OCI-LY1 (cell line): Measurements from ENCODE around the gene LDLRAD4.

Experiments
- H2AFZ ChIP-seq: fragments of 200-600 bp; sonication (generic), shearing (Covaris generic); 2 replicates; pipeline ENCODE4 v1.6.0; 2014; ENCODE audit warnings: antibody characterized with exemption, mild to moderate bottlenecking, low read length
- H3F3A ChIP-seq: fragments of 200-600 bp; sonication (generic), shearing (Covaris generic); 2 replicates; pipeline ENCODE4 v1.6.0; 2014; ENCODE audit warnings: mild to moderate bottlenecking, antibody characterized with exemption, low read length, moderate library complexity; ENCODE audit not compliant: insufficient read depth
- H3K27ac ChIP-seq: fragments of 200-600 bp; sonication (generic); 2 replicates; pipeline ENCODE4 v1.5.1; 2014; ENCODE audit warnings: low read length, mixed run types, mild to moderate bottlenecking, low read depth; ENCODE audit not compliant: poor library complexity, severe bottlenecking
- H3K27me3 ChIP-seq: fragments of 200-600 bp; sonication (generic); 2 replicates; pipeline ENCODE4 v1.6.0; 2014; ENCODE audit warnings: antibody characterized with exemption, mild to moderate bottlenecking, low read length, moderate library complexity; ENCODE audit not compliant: insufficient read depth
- H3K36me3 ChIP-seq: fragments of 200-600 bp; sonication (generic); 2 replicates; pipeline ENCODE4 v1.6.1; 2014; ENCODE audit warnings: mild to moderate bottlenecking, antibody characterized with exemption, low read length, moderate library complexity, mixed read lengths; ENCODE audit not compliant: insufficient read depth
- H3K4me1 ChIP-seq: fragments of 200-600 bp; sonication (generic); 2 replicates; pipeline ENCODE4 v1.5.1; 2014; ENCODE audit warnings: mild to moderate bottlenecking, low read length, moderate library complexity; ENCODE audit not compliant: insufficient read depth, severe bottlenecking
- H3K4me2 ChIP-seq: fragments of 200-600 bp; sonication (generic), shearing (Covaris generic); 2 replicates; pipeline ENCODE4 v1.6.1; 2014; ENCODE audit warnings: low read length
- H3K4me3 ChIP-seq: fragments of 200-600 bp; sonication (generic); 2 replicates; pipeline ENCODE4 v1.5.1; 2014; ENCODE audit warnings: low read length, low read depth, mild to moderate bottlenecking, mixed read lengths; ENCODE audit not compliant: poor library complexity, severe bottlenecking
- H3K79me2 ChIP-seq: fragments of 200-600 bp; shearing (Covaris generic); 2 replicates; pipeline ENCODE4 v1.6.1; 2016; ENCODE audit warnings: mixed run types, low read length, mixed read lengths; ENCODE audit not compliant: insufficient read depth
- H3K9ac ChIP-seq: fragments of 200-600 bp; sonication (generic), shearing (Covaris generic); 2 replicates; pipeline ENCODE4 v1.6.1; 2014; ENCODE audit warnings: mild to moderate bottlenecking, low read length, mixed read lengths
- H3K9me2 ChIP-seq: fragments of 200-600 bp; sonication (generic), shearing (Covaris generic); 2 replicates; pipeline ENCODE4 v1.6.1; 2014; ENCODE audit warnings: low read depth, mild to moderate bottlenecking, low read length, mixed read lengths
- H3K9me3 ChIP-seq: fragments of 200-600 bp; shearing (Covaris generic); 2 replicates; pipeline ENCODE4 v1.6.1; 2014; ENCODE audit warnings: low read length, mixed read lengths
- H4K20me1 ChIP-seq: fragments of 200-600 bp; sonication (generic), shearing (Covaris generic); 2 replicates; pipeline ENCODE4 v1.6.0; 2016; ENCODE audit warnings: mild to moderate bottlenecking, low read length; ENCODE audit not compliant: insufficient read depth
- EZH2 ChIP-seq: fragments of 200-600 bp; sonication (generic), shearing (Covaris generic); IDR thresholded peaks from 2 replicates; pipeline ENCODE4 v1.8.0; 2017; ENCODE audit warnings: borderline replicate concordance, mixed run types, mild to moderate bottlenecking, antibody characterized with exemption, low read length, moderate library complexity, mixed read lengths
- TF ChIP-seq, protein P1 (sequence below): fragments of 200-600 bp; sonication (generic), shearing (Covaris generic); IDR thresholded peaks from 2 replicates; pipeline ENCODE4 v1.5.1; 2017; ENCODE audit warnings: mild to moderate bottlenecking, antibody characterized with exemption, low read length, moderate library complexity, mixed read lengths

LDLRAD4 gene

DNA sequence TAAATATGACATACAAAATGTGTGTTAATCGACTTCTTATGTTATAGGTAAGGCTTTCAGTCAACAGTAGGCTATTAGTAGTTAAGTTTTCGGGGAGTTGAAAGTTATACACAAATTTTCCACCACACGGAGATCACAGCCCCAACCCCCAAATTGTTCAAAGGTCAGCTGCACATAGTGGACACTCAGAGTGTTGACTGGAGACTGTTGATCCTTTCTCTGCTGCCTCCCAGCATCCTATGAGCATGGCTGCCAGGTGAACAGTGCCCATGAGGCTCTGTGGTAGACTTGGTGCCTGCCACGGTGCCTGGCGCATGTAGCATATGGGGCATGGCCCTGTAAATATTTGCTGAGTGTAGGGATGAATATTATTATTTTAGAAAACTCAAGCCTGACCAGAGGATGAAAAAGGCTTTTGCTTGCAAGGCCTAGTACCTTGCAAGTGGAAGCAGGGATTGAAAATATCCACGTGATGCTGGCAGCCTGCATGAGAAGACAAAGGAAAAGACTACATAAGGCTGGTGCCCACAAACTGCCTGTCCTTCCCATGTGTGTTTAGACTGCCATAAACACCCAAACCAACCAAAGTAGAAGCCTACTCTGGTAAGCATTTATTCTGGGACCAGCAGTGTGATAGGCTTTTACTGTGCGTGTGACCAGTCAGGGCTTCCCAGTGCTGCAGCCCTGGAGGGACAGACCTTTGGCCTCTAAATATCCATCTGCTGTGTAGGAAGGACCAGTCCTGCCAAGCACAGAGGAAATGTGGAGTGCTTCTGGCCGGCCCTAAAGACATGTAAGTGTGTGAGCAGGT lies 226.1 kb downstream of the LDLRAD4 start:
- Histone ChIP-seq H3K4me2 (no peak overlapping the region), H3K36me3 (no peaks in the 10 kb centered on the region), H3F3A (no peaks in the 10 kb centered on the region), H3K27me3 (peaks cover 23% of the 10 kb centered on the region), H3K4me3 (no peak overlapping the region), H3K4me1 (peaks cover 52% of the 10 kb centered on the region), H3K79me2 (no peaks in the 10 kb centered on the region), H3K9me3 (no peaks in the 10 kb centered on the region), H3K27ac (no peak overlapping the region), H2AFZ (no peak overlapping the region), H3K9me2 (no peaks in the 10 kb centered on the region), H3K9ac (no peak overlapping the region), H4K20me1 (no peaks in the 10 kb centered on the region)
- no peak for TF ChIP-seq EZH2

DNA sequence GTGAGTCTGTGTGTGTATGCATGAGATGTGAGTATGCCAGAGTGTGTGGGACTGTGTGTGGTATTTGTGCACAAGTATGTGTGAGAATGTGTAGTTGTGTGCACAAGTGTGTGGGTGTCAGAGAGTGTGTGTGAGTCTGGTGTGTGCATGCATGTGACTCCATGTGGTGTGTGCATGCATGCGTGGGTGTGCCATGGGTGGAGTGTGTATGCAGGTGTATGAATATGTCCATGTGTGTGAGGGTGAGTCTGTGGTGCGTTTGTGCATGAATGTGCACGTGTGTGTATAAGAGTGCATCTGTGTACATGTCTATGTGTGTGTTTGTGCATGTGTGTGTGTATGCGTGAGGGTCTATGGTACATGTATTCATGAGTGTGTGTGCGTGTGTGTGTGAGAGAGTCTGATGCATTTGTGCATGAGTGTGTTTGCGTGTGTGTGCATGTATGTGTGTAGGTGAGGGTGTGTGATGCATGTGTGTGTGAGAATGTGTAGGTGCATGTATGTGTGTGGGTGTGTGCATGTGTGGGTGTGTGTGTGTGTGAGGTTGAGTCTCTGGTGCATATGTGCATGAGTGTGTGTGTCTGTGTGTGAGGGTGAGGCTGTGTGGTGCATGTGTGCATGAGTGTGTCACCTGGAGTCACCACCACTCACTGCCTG lies 226.8 kb downstream of the LDLRAD4 start:
- Histone ChIP-seq H2AFZ (no peak overlapping the region), H3K9ac (no peak overlapping the region), H3K9me3 (no peaks in the 10 kb centered on the region), H3K4me2 (no peak overlapping the region), H4K20me1 (no peaks in the 10 kb centered on the region), H3K9me2 (no peaks in the 10 kb centered on the region), H3K4me3 (no peak overlapping the region), H3K4me1 (peaks cover 47% of the 10 kb centered on the region), H3K27me3 (peaks cover 23% of the 10 kb centered on the region), H3K36me3 (no peaks in the 10 kb centered on the region), H3K79me2 (no peaks in the 10 kb centered on the region), H3K27ac (no peak overlapping the region), H3F3A (no peaks in the 10 kb centered on the region)
- TF ChIP-seq, protein P1, sequence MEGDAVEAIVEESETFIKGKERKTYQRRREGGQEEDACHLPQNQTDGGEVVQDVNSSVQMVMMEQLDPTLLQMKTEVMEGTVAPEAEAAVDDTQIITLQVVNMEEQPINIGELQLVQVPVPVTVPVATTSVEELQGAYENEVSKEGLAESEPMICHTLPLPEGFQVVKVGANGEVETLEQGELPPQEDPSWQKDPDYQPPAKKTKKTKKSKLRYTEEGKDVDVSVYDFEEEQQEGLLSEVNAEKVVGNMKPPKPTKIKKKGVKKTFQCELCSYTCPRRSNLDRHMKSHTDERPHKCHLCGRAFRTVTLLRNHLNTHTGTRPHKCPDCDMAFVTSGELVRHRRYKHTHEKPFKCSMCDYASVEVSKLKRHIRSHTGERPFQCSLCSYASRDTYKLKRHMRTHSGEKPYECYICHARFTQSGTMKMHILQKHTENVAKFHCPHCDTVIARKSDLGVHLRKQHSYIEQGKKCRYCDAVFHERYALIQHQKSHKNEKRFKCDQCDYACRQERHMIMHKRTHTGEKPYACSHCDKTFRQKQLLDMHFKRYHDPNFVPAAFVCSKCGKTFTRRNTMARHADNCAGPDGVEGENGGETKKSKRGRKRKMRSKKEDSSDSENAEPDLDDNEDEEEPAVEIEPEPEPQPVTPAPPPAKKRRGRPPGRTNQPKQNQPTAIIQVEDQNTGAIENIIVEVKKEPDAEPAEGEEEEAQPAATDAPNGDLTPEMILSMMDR, result no peak
- no peak for TF ChIP-seq EZH2

DNA sequence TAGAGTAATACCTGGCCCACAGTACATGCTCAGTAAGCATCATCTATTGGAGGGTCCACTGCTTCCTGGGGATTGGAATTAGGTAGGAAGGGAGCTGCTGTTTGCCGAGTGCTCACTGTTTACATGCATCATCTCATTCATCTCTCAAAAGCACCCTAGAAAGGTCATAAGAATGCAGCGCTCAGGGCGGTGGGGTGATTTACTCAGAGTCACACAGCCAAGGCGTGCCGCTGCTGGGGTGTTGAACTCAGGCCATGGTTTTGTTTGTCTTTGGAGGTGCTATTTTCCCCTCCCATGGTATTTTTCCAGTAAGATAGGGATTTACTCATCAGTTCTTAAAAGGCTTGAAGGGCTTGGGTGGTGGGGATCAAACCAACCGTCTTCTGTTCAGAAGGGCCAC lies 227.5 kb downstream of the LDLRAD4 start:
- Histone ChIP-seq H3K27ac (no peak overlapping the region), H3K4me2 (no peak overlapping the region), H3K27me3 (peaks cover 23% of the 10 kb centered on the region), H4K20me1 (no peaks in the 10 kb centered on the region), H3K4me1 (peaks cover 45% of the 10 kb centered on the region), H3K9me2 (no peaks in the 10 kb centered on the region), H3K4me3 (no peak overlapping the region), H3K79me2 (no peaks in the 10 kb centered on the region), H3F3A (no peaks in the 10 kb centered on the region), H3K9me3 (no peaks in the 10 kb centered on the region), H3K9ac (no peak overlapping the region), H2AFZ (no peak overlapping the region), H3K36me3 (no peaks in the 10 kb centered on the region)
- TF ChIP-seq EZH2, result no peak
- TF ChIP-seq, protein P1, result no peak
